HL-60 (cell line): ENCODE data around the gene NAPSA.

ENCODE experiments used
- DNase-seq, 2 experiments: peaks; one replicate each; pipeline ENCODE4 v3.0.0-alpha.2; 2010 to 2020; ENCODE audit warnings: low read depth in 1 of 2, low spot score in 1 of 2
- H3K27ac ChIP-seq: fragments of 250-450 bp; sonication (Bioruptor Pico); replicated peaks from 2 replicates; pipeline ENCODE4 v1.5.1; 2020; ENCODE audit warnings: mild to moderate bottlenecking, moderate library complexity
- H3K27me3 ChIP-seq: fragments of 250-450 bp; sonication (Bioruptor Pico); 2 replicates; pipeline ENCODE4 v1.5.1; 2021; ENCODE audit warnings: mild to moderate bottlenecking, moderate library complexity; ENCODE audit not compliant: insufficient read depth, poor library complexity, severe bottlenecking
- H3K4me3 ChIP-seq: replicated peaks from 2 replicates; pipeline ENCODE4 v1.5.1; 2011; ENCODE audit warnings: mild to moderate bottlenecking, control low read depth, low read length; ENCODE audit not compliant: insufficient read depth
- CTCF ChIP-seq: IDR thresholded peaks from one replicate; pipeline ENCODE4 v1.5.1; 2011; ENCODE audit warnings: low read length, control low read depth, inconsistent platforms; ENCODE audit not compliant: insufficient read depth
- POLR2AphosphoS5 ChIP-seq: IDR thresholded peaks from 2 replicates; pipeline ENCODE4 v1.6.1; 2012; ENCODE audit warnings: low read depth
- REST ChIP-seq: IDR thresholded peaks from 2 replicates; pipeline ENCODE4 v1.6.1; 2012; ENCODE audit warnings: low read depth; ENCODE audit not compliant: insufficient replicate concordance
- SPI1 ChIP-seq: IDR thresholded peaks from 2 replicates; pipeline ENCODE4 v1.6.1; 2012; ENCODE audit warnings: low read depth, mild to moderate bottlenecking, borderline replicate concordance

The NAPSA gene

GRCh38 chr19:50387868-50388245 lies 22.4 kb upstream of the NAPSA start:
- no peak for DNase-seq
- Histone ChIP-seq H3K27ac (peak overlapping the region; percentile 52), H3K4me3 (no peak overlapping the region), H3K27me3 (no peaks in the 10 kb centered on the region)
- TF ChIP-seq REST, result no peak
- TF ChIP-seq SPI1, result no peak

GRCh38 chr19:50387176-50387867 lies 21.9 kb upstream of the NAPSA start:
- peak; percentile 61 for TF ChIP-seq POLR2AphosphoS5
- no peak for TF ChIP-seq CTCF
- TF ChIP-seq REST, result no peak
- peak overlapping the region; percentile 52 for H3K27ac ChIP-seq
- H3K4me3 ChIP-seq, result no peak overlapping the region
- H3K27me3 ChIP-seq, result no peaks in the 10 kb centered on the region
- DNase-seq, result peak; percentile 81 to 83

- TF ChIP-seq CTCF (no peak), POLR2AphosphoS5 (no peak)
- DNase-seq, result peak; percentile 54 to 63
- Histone ChIP-seq H3K4me3 (peak overlapping the region; percentile 81), H3K27me3 (no peaks in the 10 kb centered on the region), H3K27ac (peak overlapping the region; percentile 94)
Measured at GRCh38 chr19:50384685-50385535, 19.5 kb upstream of the NAPSA start.

GRCh38 chr19:50383852-50384684 lies 18.6 kb upstream of the NAPSA start, which contains the start of gene POLD1:
Gene POLD1, plus strand, starts transcription at chr19:50384347. Its CDS starts 14,505 bp downstream, at chr19:50398852.
- DNase-seq, result peak; percentile 96 to 97
- peak within 1 kb of the TSS; percentile 81 for H3K4me3 ChIP-seq
- H3K27me3 ChIP-seq, result no peaks in the 10 kb centered on the region
- no peak for TF ChIP-seq REST
- TF ChIP-seq POLR2AphosphoS5, result peak; percentile 86
- H3K27ac ChIP-seq, result peak within 1 kb of the TSS; percentile 94
